Breast epithelium (tissue), 4 donors: ENCODE measurements around the gene DHX35. TPM values are rescaled to one million over a fixed set of nuclear protein-coding genes. Genes with fewer than 3 reads are reported as not detected.

Source experiments
- DNase-seq, 2 donors: peaks; one replicate each; pipeline ENCODE4 v3.0.0-alpha.2; 2019; ENCODE audit warnings: low spot score in 2 of 2
- H3K27ac ChIP-seq, 2 donors: fragments of 200-600 bp; sonication (generic) in 1 of 2; one replicate each; pipeline ENCODE4 v1.5.1; 2016 to 2019; ENCODE audit warnings: mild to moderate bottlenecking in 1 of 2
- H3K27me3 ChIP-seq, 2 donors: fragments of 200-600 bp; sonication (generic) in 1 of 2; one replicate each; pipeline versions ENCODE4 v1.5.1 to v1.6.0; 2017 to 2019; ENCODE audit warnings: control low read depth in 1 of 2, mild to moderate bottlenecking in 1 of 2
- H3K36me3 ChIP-seq: fragments of 200-600 bp; one replicate; pipeline ENCODE4 v1.5.1; 2019
- H3K4me1 ChIP-seq, 2 donors: fragments of 200-600 bp; sonication (generic); one replicate each; pipeline ENCODE4 v1.5.1; 2016 to 2019; ENCODE audit warnings: control low read depth in 1 of 2
- H3K4me3 ChIP-seq, 3 donors: fragments of 200-600 bp; sonication (generic); 1 replicate in 2 of 3; 2 replicates in 1 of 3; pipeline ENCODE4 v1.5.1; 2016 to 2019; ENCODE audit warnings: mild to moderate bottlenecking in 3 of 3, moderate library complexity in 2 of 3
- H3K9me3 ChIP-seq, 2 donors: fragments of 200-600 bp; sonication (generic) in 1 of 2; one replicate each; pipeline ENCODE4 v1.5.1; 2016 to 2019; ENCODE audit warnings: control low read depth in 1 of 2
- POLR2A ChIP-seq: fragments of 450-650 bp; IDR thresholded peaks from one replicate; pipeline ENCODE4 v1.6.1; 2016; ENCODE audit warnings: antibody characterized with exemption, mild to moderate bottlenecking, moderate library complexity
- POLR2AphosphoS5 ChIP-seq, 3 donors: sonication (generic); formaldehyde crosslinking; IDR thresholded peaks; one replicate each; pipeline ENCODE4 v1.6.1; 2017; ENCODE audit warnings: antibody characterized with exemption in 3 of 3
- intact Hi-C: fragments of 100-400 bp; cut with DNase I; formaldehyde crosslinking; loops from one replicate; pipeline ENCODE4 v1.15.1; 2023; ENCODE audit warnings: low total_unique reads
- total RNA-seq, 3 donors: library from RNA; depleted of rRNA; stranded (reverse); fragments of >200 nt; gene quantifications; one replicate each; pipeline ENCODE4 v1.1.0, GENCODE V29; 2016
- TF ChIP-seq, protein P1 (sequence below), 3 donors: fragments of 450-650 bp; IDR thresholded peaks; one replicate each; pipeline ENCODE4 v1.5.1; 2016 to 2017; ENCODE audit warnings: antibody characterized with exemption in 3 of 3, mild to moderate bottlenecking in 3 of 3, moderate library complexity in 3 of 3

DHX35 gene
- total RNA-seq, 3 donors from 2014 or later: 11.0 to 20.3 (median 20.1) TPM

- TF ChIP-seq, protein P1, sequence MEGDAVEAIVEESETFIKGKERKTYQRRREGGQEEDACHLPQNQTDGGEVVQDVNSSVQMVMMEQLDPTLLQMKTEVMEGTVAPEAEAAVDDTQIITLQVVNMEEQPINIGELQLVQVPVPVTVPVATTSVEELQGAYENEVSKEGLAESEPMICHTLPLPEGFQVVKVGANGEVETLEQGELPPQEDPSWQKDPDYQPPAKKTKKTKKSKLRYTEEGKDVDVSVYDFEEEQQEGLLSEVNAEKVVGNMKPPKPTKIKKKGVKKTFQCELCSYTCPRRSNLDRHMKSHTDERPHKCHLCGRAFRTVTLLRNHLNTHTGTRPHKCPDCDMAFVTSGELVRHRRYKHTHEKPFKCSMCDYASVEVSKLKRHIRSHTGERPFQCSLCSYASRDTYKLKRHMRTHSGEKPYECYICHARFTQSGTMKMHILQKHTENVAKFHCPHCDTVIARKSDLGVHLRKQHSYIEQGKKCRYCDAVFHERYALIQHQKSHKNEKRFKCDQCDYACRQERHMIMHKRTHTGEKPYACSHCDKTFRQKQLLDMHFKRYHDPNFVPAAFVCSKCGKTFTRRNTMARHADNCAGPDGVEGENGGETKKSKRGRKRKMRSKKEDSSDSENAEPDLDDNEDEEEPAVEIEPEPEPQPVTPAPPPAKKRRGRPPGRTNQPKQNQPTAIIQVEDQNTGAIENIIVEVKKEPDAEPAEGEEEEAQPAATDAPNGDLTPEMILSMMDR (IDR thresholded peaks at IDR 0.05): no peak
- TF ChIP-seq POLR2AphosphoS5 (IDR thresholded peaks at IDR 0.05) (no peak), POLR2A (no peak)
These were observed 74.7 kb downstream of the DHX35 start for GRCh38 chr20:39036851-39037250.

GRCh38 chr20:39038047-39038446 lies 75.9 kb downstream of the DHX35 start:
- intact Hi-C loops: no loop called here
- Histone ChIP-seq H3K27ac (no peak overlapping the region), H3K27me3 (no peaks in the 10 kb centered on the region), H3K9me3 (no peaks in the 10 kb centered on the region), H3K4me3 (no peak overlapping the region), H3K36me3 (no peaks in the 10 kb centered on the region), H3K4me1 (no peaks in the 10 kb centered on the region)
- TF ChIP-seq POLR2AphosphoS5 (IDR thresholded peaks at IDR 0.05): no peak
- TF ChIP-seq POLR2A: no peak
- TF ChIP-seq, protein P1 (IDR thresholded peaks at IDR 0.05): no peak
- no peak for DNase-seq

More at GRCh38 chr20:39036851-39037250, 74.7 kb downstream of the DHX35 start:
- Histone ChIP-seq H3K9me3 (no peaks in the 10 kb centered on the region), H3K27me3 (no peaks in the 10 kb centered on the region), H3K36me3 (no peaks in the 10 kb centered on the region), H3K27ac (no peak overlapping the region), H3K4me1 (no peaks in the 10 kb centered on the region), H3K4me3 (no peak overlapping the region)
- intact Hi-C loops: no loop called here
- no peak for DNase-seq

GRCh38 chr20:39038495-39038894 lies 76.4 kb downstream of the DHX35 start:
- no peaks in the 10 kb centered on the region for H3K36me3 ChIP-seq
- no peaks in the 10 kb centered on the region for H3K9me3 ChIP-seq
- TF ChIP-seq POLR2A (no peak), POLR2AphosphoS5 (IDR thresholded peaks at IDR 0.05) (no peak)
- TF ChIP-seq, protein P1 (IDR thresholded peaks at IDR 0.05): no peak
- no peaks in the 10 kb centered on the region for H3K27me3 ChIP-seq
- intact Hi-C loops: no loop called here
- no peak overlapping the region for H3K4me3 ChIP-seq
- no peak for DNase-seq
- no peak overlapping the region for H3K27ac ChIP-seq
- H3K4me1 ChIP-seq: no peaks in the 10 kb centered on the region

GRCh38 chr20:39039261-39039660 lies 77.1 kb downstream of the DHX35 start:
- H3K27me3 ChIP-seq: no peaks in the 10 kb centered on the region
- no peaks in the 10 kb centered on the region for H3K4me1 ChIP-seq
- no peak for DNase-seq
- H3K9me3 ChIP-seq: no peaks in the 10 kb centered on the region
- TF ChIP-seq, protein P1 (IDR thresholded peaks at IDR 0.05): no peak
- no peak for TF ChIP-seq POLR2A
- TF ChIP-seq POLR2AphosphoS5 (IDR thresholded peaks at IDR 0.05): no peak
- intact Hi-C loops: no loop called here
- H3K27ac ChIP-seq: no peak overlapping the region
- H3K36me3 ChIP-seq: no peaks in the 10 kb centered on the region
- no peak overlapping the region for H3K4me3 ChIP-seq

DNA sequence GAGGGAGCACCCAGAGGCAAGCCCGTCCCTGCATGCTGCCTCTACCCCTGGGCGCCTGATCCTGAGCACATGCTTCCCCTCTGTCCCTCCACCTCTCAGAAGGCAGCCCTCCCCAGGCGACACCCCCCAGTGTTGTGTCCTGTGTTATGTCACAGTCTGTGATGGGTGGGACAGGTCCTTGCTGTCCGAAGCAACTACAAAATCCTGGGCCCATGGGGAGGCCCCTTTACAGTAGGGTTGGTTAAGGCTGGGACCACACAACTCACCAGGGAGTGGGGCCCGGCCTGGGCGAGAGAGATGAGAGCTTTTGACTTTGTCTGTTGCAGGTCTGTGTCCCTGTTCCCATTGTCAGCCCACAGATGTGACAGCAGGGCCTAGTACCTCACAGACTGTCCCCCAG lies 78.0 kb downstream of the DHX35 start:
- no peak for DNase-seq
- Histone ChIP-seq H3K27ac (no peak overlapping the region), H3K9me3 (no peaks in the 10 kb centered on the region), H3K4me1 (no peaks in the 10 kb centered on the region), H3K36me3 (no peaks in the 10 kb centered on the region), H3K4me3 (no peak overlapping the region), H3K27me3 (no peaks in the 10 kb centered on the region)
- intact Hi-C loops: no loop called here
- TF ChIP-seq, protein P1 (IDR thresholded peaks at IDR 0.05): no peak
- TF ChIP-seq POLR2AphosphoS5 (IDR thresholded peaks at IDR 0.05): no peak
- no peak for TF ChIP-seq POLR2A
